GM10248 (cell line): ENCODE measurements around the gene OPRL1.
"Not testable (repeated sequence)": the region's sequence is repeated elsewhere in the genome, so short reads cannot be mapped to it uniquely, and the experiment has no call there.

Experiments
- CTCF ChIA-PET: fragments of 300-600 bp; sonication (Branson Sonifier 250); formaldehyde crosslinking; extraction: SDS; loops from one replicate; lab custom pipeline; 2021; ENCODE audit warnings: antibody characterized with exemption; lab: Yijun Ruan, JAX
- POLR2A ChIA-PET: fragments of 350-650 bp; sonication (Branson Sonifier 250); formaldehyde crosslinking; extraction: SDS; loops from one replicate; lab custom pipeline; 2020; ENCODE audit warnings: antibody characterized with exemption; lab: Yijun Ruan, JAX
- DNase-seq: peaks from one replicate; pipeline ENCODE4 v3.0.0; 2012; ENCODE audit errors: extremely low spot score
- TF ChIP-seq, protein P1 (sequence below): IDR thresholded peaks from 2 replicates; pipeline ENCODE4 v1.5.1; 2012; ENCODE audit warnings: mild to moderate bottlenecking, low read depth; ENCODE audit errors: extremely low read depth, missing control alignments, control extremely low read depth

OPRL1 gene

GRCh38 chr20:64116541-64117431 lies 36.9 kb downstream of the OPRL1 start:
- ChIA-PET POLR2A (interaction anchor here (0.6 kb wide), 1 partner anchor 86 kb away, joined by 3 read pairs; no protein-coding TSS in a partner anchor), CTCF (interaction anchor here (0.7 to 9.3 kb wide), 3 partner anchors 16 to 60 kb away, joined by 3 to 64 read pairs (median 5); no protein-coding TSS in a partner anchor)
- TF ChIP-seq, protein P1, sequence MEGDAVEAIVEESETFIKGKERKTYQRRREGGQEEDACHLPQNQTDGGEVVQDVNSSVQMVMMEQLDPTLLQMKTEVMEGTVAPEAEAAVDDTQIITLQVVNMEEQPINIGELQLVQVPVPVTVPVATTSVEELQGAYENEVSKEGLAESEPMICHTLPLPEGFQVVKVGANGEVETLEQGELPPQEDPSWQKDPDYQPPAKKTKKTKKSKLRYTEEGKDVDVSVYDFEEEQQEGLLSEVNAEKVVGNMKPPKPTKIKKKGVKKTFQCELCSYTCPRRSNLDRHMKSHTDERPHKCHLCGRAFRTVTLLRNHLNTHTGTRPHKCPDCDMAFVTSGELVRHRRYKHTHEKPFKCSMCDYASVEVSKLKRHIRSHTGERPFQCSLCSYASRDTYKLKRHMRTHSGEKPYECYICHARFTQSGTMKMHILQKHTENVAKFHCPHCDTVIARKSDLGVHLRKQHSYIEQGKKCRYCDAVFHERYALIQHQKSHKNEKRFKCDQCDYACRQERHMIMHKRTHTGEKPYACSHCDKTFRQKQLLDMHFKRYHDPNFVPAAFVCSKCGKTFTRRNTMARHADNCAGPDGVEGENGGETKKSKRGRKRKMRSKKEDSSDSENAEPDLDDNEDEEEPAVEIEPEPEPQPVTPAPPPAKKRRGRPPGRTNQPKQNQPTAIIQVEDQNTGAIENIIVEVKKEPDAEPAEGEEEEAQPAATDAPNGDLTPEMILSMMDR = no peak

DNA sequence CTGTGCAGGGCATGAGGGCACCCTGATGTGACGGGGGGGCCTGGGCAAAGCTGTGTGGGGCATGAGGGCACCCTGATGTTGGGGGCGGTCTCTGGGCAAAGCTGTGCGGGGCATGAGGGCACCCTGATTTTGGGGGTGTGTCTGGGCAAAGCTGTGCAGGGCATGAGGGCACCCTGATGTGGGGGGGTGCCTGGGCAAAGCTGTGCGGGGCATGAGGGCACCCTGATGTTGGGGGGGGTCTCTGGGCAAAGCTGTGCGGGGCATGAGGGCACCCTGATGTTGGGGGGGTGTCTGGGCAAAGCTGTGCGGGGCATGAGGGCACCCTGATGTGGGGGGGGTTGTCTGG lies 37.5 kb downstream of the OPRL1 start:
- DNase-seq = not testable (repeated sequence)
- ChIA-PET CTCF (interaction anchor here (0.7 to 9.3 kb wide), 3 partner anchors 16 to 60 kb away, joined by 3 to 64 read pairs (median 5); no protein-coding TSS in a partner anchor), POLR2A (interaction anchor here (0.6 kb wide), 1 partner anchor 86 kb away, joined by 3 read pairs; no protein-coding TSS in a partner anchor)

More at GRCh38 chr20:64116541-64117431, 36.9 kb downstream of the OPRL1 start:
- DNase-seq = no peak

DNA sequence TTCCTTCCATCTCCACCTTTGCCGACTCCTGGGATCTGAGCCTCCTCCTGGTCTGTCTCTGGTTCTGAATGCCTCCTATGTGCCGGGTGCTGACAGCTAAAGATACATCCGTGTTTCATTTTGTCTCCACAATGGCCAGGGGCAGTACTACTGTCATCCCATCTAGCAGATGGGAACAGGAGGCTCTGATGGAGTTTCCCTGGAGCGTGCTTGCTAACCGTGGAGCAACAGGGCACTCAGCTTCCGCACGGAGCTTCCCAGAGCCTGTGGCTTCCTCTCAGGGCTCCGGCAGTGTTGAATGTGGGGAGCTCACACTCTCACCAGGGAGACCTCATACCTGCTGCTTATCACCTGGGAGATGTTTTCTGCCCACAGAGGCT lies 39.4 kb downstream of the OPRL1 start:
- TF ChIP-seq, protein P1 = no peak
- CTCF ChIA-PET = interaction anchor here (0.7 to 9.3 kb wide), 12 partner anchors 8 to 582 kb away, joined by 3 to 64 read pairs (median 8); partner anchors contain the start of genes NPBWR2, OPRL1, PTK6 and RGS19
- POLR2A ChIA-PET = no interaction called here
- no peak for DNase-seq

- ChIA-PET POLR2A (no interaction called here), CTCF (interaction anchor here (0.8 to 9.3 kb wide), 20 partner anchors 9 to 582 kb away, joined by 3 to 64 read pairs (median 6); partner anchors contain the start of genes LKAAEAR1, NPBWR2, OPRL1 and PTK6)
- DNase-seq = no peak
- TF ChIP-seq, protein P1 = no peak
Measured at GRCh38 chr20:64119681-64120341, 39.9 kb downstream of the OPRL1 start.

DNA sequence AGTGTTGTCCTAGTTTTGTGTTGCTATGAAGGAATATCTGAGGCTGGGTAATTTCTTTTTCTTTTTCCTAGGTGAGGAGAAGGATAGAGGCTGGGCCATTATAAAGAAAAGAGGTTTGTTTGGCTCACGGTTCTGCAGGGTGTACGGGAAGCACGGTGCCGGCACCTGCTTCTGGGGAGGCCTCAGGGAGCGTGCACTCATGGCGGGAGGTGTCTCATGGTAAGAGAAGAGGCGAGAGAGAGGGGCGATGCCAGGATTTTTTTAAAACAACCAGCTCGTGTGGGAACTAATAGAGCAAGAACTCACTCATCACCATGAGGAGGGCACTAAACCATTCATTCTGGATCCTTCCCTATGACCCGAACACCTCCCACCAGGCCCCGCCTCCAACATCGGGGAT lies 41.7 kb downstream of the OPRL1 start:
- CTCF ChIA-PET = interaction anchor here (0.9 to 9.3 kb wide), 17 partner anchors 10 to 625 kb away, joined by 3 to 64 read pairs (median 5); partner anchors contain the start of genes NPBWR2, OPRL1, PRPF6 and RGS19
- DNase-seq = no peak
- POLR2A ChIA-PET = interaction anchor here (1.4 kb wide), 1 partner anchor 82 kb away, joined by 6 read pairs; no protein-coding TSS in a partner anchor
- TF ChIP-seq, protein P1 = no peak

- DNase-seq, POLR2A ChIA-PET: not testable (repeated sequence)
- CTCF ChIA-PET = interaction anchor here (9.3 kb wide), 1 partner anchor 22 kb away, joined by 64 read pairs; no protein-coding TSS in a partner anchor
Measured at GRCh38 chr20:64122927-64123326, 43.0 kb downstream of the OPRL1 start.

GRCh38 chr20:64123517-64123916 lies 43.6 kb downstream of the OPRL1 start:
- DNase-seq, POLR2A ChIA-PET, CTCF ChIA-PET: not testable (repeated sequence)
